ENCODE data around the gene PTPRK. TPM values are rescaled to one million over a fixed set of nuclear protein-coding genes. Genes with fewer than 3 reads are reported as not detected.

Gene PTPRK
- total RNA-seq, 1 experiment from 2014 or later: 89.3 TPM

- H3K27ac ChIP-seq: no peak overlapping the region
- no peak for DNase-seq
- H3K79me2 ChIP-seq (ENCODE audit: low read depth): no peaks in the 10 kb centered on the region
- no peak for TF ChIP-seq EZH2 (IDR thresholded peaks at IDR 0.05; ENCODE audit: low read depth)
- TF ChIP-seq CTCF (conservative IDR thresholded peaks at IDR 0.05): no peak
- no TSS peak for BruUV-seq (replicated peaks)
- H3F3A ChIP-seq (ENCODE audit: insufficient read depth, low read depth): no peaks in the 10 kb centered on the region
- H3K9me2 ChIP-seq (ENCODE audit: insufficient read depth): no peaks in the 10 kb centered on the region
- no peak overlapping the region for H2AFZ ChIP-seq
- intact Hi-C loops (cut with micrococcal nuclease; ENCODE audit: unreplicated experiment): no loop called here
- H3K9me3 ChIP-seq (ENCODE audit: insufficient read depth, low read depth): no peaks in the 10 kb centered on the region
- no peaks in the 10 kb centered on the region for H3K4me1 ChIP-seq (replicated peaks; ENCODE audit: insufficient read depth)
- no peaks in the 10 kb centered on the region for H3K27me3 ChIP-seq (ENCODE audit: insufficient read depth, low read depth)
- no peak overlapping the region for H3K4me2 ChIP-seq
- 0 out of 2 replicates have a peak, but pooled peaks cover 3% of the 10 kb centered on the region for H4K20me1 ChIP-seq (ENCODE audit: insufficient read depth)
- H3K4me3 ChIP-seq: no peak overlapping the region
- ChIA-PET POLR2A (ENCODE audit: unreplicated experiment) (no interaction called here), CTCF (no interaction called here)
- no peaks in the 10 kb centered on the region for H3K36me3 ChIP-seq (ENCODE audit: low read depth)
Observed at GRCh38 chr6:128230267-128230989, 290.0 kb downstream of the PTPRK start.

- Histone ChIP-seq H2AFZ (no peak overlapping the region), H3K9me2 (ENCODE audit: insufficient read depth) (no peaks in the 10 kb centered on the region), H4K20me1 (ENCODE audit: insufficient read depth) (no peaks in the 10 kb centered on the region), H3K9me3 (ENCODE audit: insufficient read depth, low read depth) (no peaks in the 10 kb centered on the region), H3K27me3 (ENCODE audit: insufficient read depth, low read depth) (no peaks in the 10 kb centered on the region), H3K36me3 (ENCODE audit: low read depth) (no peaks in the 10 kb centered on the region), H3K27ac (no peak overlapping the region), H3K4me2 (no peak overlapping the region), H3F3A (ENCODE audit: insufficient read depth, low read depth) (no peaks in the 10 kb centered on the region), H3K79me2 (ENCODE audit: low read depth) (no peaks in the 10 kb centered on the region), H3K4me3 (no peak overlapping the region), H3K4me1 (replicated peaks; ENCODE audit: insufficient read depth) (no peaks in the 10 kb centered on the region)
- CTCF ChIA-PET: no interaction called here
- BruUV-seq (replicated peaks): no TSS peak
- intact Hi-C loops (cut with micrococcal nuclease; ENCODE audit: unreplicated experiment): no loop called here
- DNase-seq: no peak
- TF ChIP-seq CTCF (conservative IDR thresholded peaks at IDR 0.05) (no peak), EZH2 (IDR thresholded peaks at IDR 0.05; ENCODE audit: low read depth) (no peak)
- POLR2A ChIA-PET (ENCODE audit: unreplicated experiment): no interaction called here
Observed at GRCh38 chr6:128225612-128226011, 294.8 kb downstream of the PTPRK start.

- DNase-seq: no peak
- POLR2A ChIA-PET (ENCODE audit: unreplicated experiment): no interaction called here
- intact Hi-C loops (cut with micrococcal nuclease; ENCODE audit: unreplicated experiment): no loop called here
Observed at GRCh38 chr6:128216917-128217316, 303.5 kb downstream of the PTPRK start.

More at GRCh38 chr6:128216917-128217316, 303.5 kb downstream of the PTPRK start:
- Histone ChIP-seq H3K27me3 (ENCODE audit: insufficient read depth, low read depth) (no peaks in the 10 kb centered on the region), H4K20me1 (ENCODE audit: insufficient read depth) (no peaks in the 10 kb centered on the region; the same call in none of the 2 replicates), H3K27ac (no peak overlapping the region), H3K4me2 (no peak overlapping the region), H3K9me2 (ENCODE audit: insufficient read depth) (no peaks in the 10 kb centered on the region; the same call in 1 of the 2 replicates), H3K79me2 (ENCODE audit: low read depth) (no peaks in the 10 kb centered on the region), H3K36me3 (ENCODE audit: low read depth) (0 out of 2 replicates have a peak, but pooled peaks cover 4% of the 10 kb centered on the region), H3K9me3 (ENCODE audit: insufficient read depth, low read depth) (no peaks in the 10 kb centered on the region), H3F3A (ENCODE audit: insufficient read depth, low read depth) (no peaks in the 10 kb centered on the region), H3K4me1 (replicated peaks; ENCODE audit: insufficient read depth) (no peaks in the 10 kb centered on the region), H3K4me3 (no peak overlapping the region), H2AFZ (no peak overlapping the region)
- TF ChIP-seq EZH2 (IDR thresholded peaks at IDR 0.05; ENCODE audit: low read depth) (no peak), CTCF (conservative IDR thresholded peaks at IDR 0.05) (no peak)
- no TSS peak for BruUV-seq (replicated peaks)
- CTCF ChIA-PET: interaction anchor here (0.5 kb wide), 1 partner anchor 303 kb away, joined by 5 read pairs; the partner anchor contains the start of gene PTPRK
